Large intestine (tissue), 3 donors: ENCODE measurements around the gene ADIPOQ. TPM values are rescaled to one million over a fixed set of nuclear protein-coding genes. Genes with fewer than 3 reads are reported as not detected.
"Not testable (repeated sequence)": the region's sequence is repeated elsewhere in the genome, so short reads cannot be mapped to it uniquely, and the experiment has no call there.

Source experiments
- DNase-seq, 2 donors: peaks; one replicate each; pipeline versions ENCODE4 v3.0.0 to v3.0.0-alpha.2; 2013
- H3K27ac ChIP-seq: one replicate; pipeline ENCODE4 v1.5.1; 2013; ENCODE audit warnings: low read length
- H3K27me3 ChIP-seq: 2 replicates; pipeline ENCODE4 v1.6.1; 2013; ENCODE audit warnings: low read length; ENCODE audit not compliant: control insufficient read depth, insufficient read depth
- H3K36me3 ChIP-seq: 2 replicates; pipeline ENCODE4 v1.6.1; 2013; ENCODE audit warnings: low read length; ENCODE audit not compliant: control insufficient read depth, insufficient read depth
- H3K4me1 ChIP-seq: one replicate; pipeline ENCODE4 v1.6.1; 2013; ENCODE audit warnings: low read length; ENCODE audit not compliant: control insufficient read depth, insufficient read depth
- H3K4me3 ChIP-seq: one replicate; pipeline ENCODE4 v1.5.1; 2013; ENCODE audit warnings: low read length
- H3K9me3 ChIP-seq: one replicate; pipeline ENCODE4 v1.6.1; 2013; ENCODE audit warnings: mild to moderate bottlenecking, low read depth, low read length, moderate library complexity; ENCODE audit not compliant: control insufficient read depth
- WGBS: methylation state at CpG from one replicate; pipeline ENCODE4 v1.1.5; 2013; ENCODE audit warnings: low lambda C conversion rate; ENCODE audit not compliant: insufficient coverage; 5-methylcytosine and 5-hydroxymethylcytosine counted together
- polyA plus RNA-seq: library from polyadenylated mRNA; unstranded; fragments of 120-200 nt; gene quantifications from one replicate; pipeline ENCODE4 v1.2.1, GENCODE V29; 2013

Gene ADIPOQ
- polyA plus RNA-seq, 1 donor = not detected

DNA sequence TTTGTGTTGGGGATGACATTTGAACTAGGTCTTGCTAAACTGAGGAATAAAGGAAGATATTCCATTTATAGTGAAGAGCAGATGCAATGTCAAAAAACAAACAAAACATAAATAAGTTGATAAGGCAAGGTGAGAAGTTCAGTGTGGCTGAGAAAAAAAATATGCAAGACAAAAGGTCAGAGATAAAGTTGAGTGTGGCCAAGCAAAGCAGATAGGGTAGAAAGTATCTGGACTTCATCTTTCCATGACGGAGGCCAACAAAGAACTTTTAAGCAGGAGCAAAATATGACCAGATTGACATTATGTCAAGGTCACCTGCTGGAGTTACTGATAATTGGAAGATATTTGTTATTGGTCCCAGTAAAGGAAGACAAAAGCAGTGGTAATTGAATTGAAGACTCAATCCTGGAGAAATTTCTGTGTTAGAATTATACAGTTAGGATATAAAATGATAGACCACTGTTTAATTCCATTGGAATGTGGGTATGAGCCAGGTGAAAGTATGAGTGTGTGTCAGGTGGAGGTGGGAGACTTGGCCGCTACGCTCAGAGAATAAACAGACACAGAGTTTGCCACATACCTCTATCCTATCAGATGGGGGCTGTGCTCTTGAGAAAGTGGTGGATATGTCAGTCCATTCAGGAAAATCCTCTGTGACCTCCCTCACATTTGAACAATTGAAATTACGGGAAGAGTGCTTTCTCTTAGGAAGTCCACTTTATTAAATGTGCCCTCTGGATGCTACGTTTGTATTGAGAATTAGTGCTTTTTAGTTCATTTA, 28.1 kb downstream of the ADIPOQ start:
- no peaks in the 10 kb centered on the region for H3K27me3 ChIP-seq
- H3K27ac ChIP-seq = no peak overlapping the region
- no peak overlapping the region for H3K4me3 ChIP-seq
- peaks cover 4% of the 10 kb centered on the region for H3K9me3 ChIP-seq
- H3K36me3 ChIP-seq = no peaks in the 10 kb centered on the region
- WGBS = 40% methylated on average over 1 of the region's 5 CpGs
- no peaks in the 10 kb centered on the region for H3K4me1 ChIP-seq
- no peak for DNase-seq

DNA sequence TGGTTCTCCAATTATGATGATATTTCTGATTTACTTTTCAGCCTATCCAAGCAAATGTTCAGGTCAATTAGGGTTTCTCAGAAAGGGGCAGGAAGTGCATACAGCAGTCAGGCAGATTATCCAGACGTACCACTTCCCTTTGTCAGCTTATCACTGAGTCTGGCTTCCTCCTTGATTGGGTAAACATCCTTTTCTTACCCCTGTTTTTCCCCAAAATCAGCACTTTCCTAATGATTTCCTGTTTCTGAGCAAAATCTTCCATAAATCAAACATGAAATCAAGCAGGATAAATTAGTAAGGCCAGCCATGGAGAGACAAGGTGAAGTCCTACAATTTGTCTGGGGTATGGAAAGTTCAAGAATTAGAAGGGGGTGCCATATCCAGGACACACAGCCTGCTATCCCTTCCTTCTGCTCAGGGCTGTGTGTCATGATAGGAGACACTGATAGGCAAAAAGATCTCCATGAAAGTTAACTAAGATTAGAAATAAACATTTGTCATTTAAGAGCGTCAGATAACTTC, 29.0 kb downstream of the ADIPOQ start:
- peaks cover 4% of the 10 kb centered on the region for H3K9me3 ChIP-seq
- H3K4me3 ChIP-seq = no peak overlapping the region
- no peak for DNase-seq
- no peaks in the 10 kb centered on the region for H3K27me3 ChIP-seq
- no peak overlapping the region for H3K27ac ChIP-seq
- WGBS = 45% methylated on average over 2 of the region's 2 CpGs
- no peaks in the 10 kb centered on the region for H3K36me3 ChIP-seq
- H3K4me1 ChIP-seq = no peaks in the 10 kb centered on the region

DNA sequence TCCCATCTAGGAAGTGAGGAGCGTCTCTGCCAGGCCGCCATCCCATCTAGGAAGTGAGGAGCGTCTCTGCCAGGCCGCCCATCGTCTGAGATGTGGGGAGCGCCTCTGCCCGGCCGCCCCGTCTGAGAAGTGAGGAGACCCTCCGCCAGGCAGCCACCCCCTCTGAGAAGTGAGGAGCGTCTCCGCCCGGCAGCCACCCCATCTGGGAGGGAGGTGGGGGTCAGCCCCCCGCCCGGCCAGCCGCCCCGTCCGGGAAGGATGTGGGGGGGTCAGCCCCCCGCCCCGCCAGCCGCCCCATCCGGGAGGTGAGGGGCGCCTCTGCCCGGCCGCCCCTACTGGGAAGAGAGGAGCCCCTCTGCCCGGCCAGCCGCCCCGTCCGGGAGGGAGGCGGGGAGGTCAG, 31.3 kb downstream of the ADIPOQ start:
- H3K27ac ChIP-seq, H3K9me3 ChIP-seq, H3K27me3 ChIP-seq, DNase-seq, H3K4me3 ChIP-seq, H3K36me3 ChIP-seq, H3K4me1 ChIP-seq: not testable (repeated sequence)
- WGBS = no CpG with 5 or more reads among the region's 30 CpGs

DNA sequence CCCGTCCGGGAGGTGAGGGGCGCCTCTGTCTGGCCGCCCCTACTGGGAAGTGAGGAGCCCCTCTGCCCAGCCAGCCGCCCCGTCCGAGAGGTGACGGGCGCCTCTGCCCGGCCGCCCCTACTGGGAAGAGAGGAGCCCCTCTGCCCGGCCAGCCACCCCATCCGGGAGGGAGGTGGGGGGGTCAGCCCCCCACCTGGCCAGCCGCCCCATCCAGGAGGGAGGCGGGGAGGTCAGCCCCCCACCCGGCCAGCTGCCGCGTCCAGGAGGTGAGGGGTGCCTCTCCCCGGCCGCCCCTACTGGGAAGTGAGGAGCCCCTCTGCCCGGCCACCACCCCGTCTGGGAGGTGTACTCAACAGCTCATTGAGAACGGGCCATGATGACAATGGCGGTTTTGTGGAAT, 31.7 kb downstream of the ADIPOQ start:
- not testable (repeated sequence) for H3K36me3 ChIP-seq, H3K4me3 ChIP-seq, H3K9me3 ChIP-seq, H3K27me3 ChIP-seq, H3K4me1 ChIP-seq, DNase-seq, H3K27ac ChIP-seq
- no CpG with 5 or more reads among the region's 24 CpGs for WGBS

DNA sequence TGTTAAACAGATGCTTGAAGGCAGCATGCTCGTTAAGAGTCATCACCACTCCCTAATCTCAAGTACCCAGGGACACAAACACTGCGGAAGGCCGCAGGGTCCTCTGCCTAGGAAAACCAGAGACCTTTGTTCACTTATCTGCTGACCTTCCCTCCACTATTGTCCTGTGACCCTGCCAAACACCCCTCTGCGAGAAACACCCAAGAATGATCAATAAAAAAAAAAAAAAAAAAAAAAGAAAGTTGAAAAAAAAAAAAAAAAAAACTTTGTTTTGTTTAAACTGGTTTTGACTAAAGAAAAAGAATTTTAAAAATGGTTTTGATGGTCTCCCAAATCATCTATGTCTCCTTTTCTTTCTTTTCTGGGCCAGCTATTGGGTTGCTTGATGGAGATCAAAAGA, 32.3 kb downstream of the ADIPOQ start:
- not testable (repeated sequence) for H3K4me1 ChIP-seq, H3K27ac ChIP-seq, H3K4me3 ChIP-seq, H3K27me3 ChIP-seq, H3K36me3 ChIP-seq, H3K9me3 ChIP-seq, DNase-seq
- WGBS = no CpG with 5 or more reads among the region's 4 CpGs

DNA sequence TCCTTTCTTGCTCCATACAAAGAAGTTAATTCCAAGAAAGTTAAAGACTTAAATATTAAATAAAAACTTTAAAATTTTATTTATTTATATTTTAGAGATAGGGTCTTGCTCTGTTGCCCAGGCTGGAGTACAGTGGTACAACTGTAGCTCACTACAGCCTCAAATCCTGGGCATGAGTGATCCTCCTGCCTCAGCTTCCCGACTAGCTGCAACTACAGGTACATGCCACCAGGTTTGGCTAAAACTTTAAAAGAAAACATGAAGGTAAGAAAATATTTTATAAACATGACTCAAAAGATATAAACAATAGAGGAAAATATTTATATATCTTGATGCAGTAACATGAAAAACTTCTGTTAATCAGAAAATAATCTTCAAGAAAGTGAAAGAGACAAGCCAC, 33.2 kb downstream of the ADIPOQ start:
- no peak for DNase-seq
- Histone ChIP-seq H3K4me1 (no peaks in the 10 kb centered on the region), H3K27ac (no peak overlapping the region), H3K4me3 (no peak overlapping the region), H3K9me3 (peaks cover 4% of the 10 kb centered on the region), H3K36me3 (no peaks in the 10 kb centered on the region), H3K27me3 (no peaks in the 10 kb centered on the region)
- WGBS = no CpG with 5 or more reads among the region's 1 CpG

DNA sequence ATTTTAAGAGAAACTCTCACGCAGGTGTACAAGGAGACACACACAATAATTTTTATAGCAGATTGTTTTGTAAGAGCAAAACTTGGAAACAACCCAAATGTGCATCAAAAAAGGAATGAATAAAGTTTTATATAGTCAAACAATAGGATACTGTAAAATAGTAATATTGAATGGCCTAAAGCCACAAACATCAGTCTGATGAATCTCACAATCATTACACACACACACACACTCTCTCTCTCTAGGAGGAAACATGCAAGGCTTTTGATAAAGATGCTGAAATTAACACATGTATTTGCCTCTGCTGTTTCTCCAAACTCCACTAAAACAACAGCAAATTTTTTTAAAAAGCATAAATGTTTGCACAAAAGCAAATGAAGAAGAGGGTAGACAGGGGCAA, 37.3 kb downstream of the ADIPOQ start:
- WGBS = no CpG with 5 or more reads among the region's 1 CpG
- Histone ChIP-seq H3K4me3 (no peak overlapping the region), H3K27ac (no peak overlapping the region), H3K36me3 (no peaks in the 10 kb centered on the region), H3K9me3 (no peaks in the 10 kb centered on the region), H3K27me3 (no peaks in the 10 kb centered on the region), H3K4me1 (no peaks in the 10 kb centered on the region)
- no peak for DNase-seq

DNA sequence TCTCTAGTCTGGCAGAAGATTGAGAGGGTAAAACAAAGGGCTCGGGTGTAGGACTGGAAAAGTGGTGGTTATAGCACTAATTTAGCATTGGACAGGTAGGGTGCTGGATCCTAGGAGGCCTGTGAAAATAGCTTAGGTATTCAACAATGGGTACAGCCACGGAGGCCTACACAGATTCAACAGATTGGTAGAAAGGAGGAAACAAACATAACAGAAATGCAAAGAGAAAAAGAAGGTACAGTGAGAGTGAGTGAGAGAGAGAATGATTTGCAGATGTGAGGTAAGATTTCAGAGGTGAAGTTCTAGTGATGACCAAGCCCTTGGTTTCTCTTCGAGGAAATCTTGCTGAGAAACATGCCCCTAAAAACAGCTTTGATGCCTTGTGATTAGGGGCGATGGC, 37.9 kb downstream of the ADIPOQ start:
- no peak overlapping the region for H3K4me3 ChIP-seq

DNA sequence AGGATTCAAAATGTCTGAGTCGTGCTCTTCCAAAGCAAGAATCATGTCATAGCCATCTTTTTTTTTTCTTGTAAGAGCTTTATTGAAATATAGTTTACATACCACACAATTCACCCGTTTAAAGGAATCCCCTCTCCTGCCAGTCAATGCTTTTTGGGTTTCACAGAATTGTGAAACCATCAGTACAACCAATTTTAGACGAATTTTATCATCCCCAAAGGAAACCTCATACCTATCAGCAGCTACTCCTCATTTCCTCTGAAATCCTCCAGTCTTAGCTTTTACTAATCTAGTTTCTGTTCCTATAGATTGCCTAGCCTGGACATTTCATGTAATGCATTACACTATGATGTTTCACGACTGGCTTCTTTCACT, 39.6 kb downstream of the ADIPOQ start:
- 82% methylated on average over 3 of the region's 4 CpGs for WGBS
- no peak for DNase-seq
- H3K27ac ChIP-seq = no peak overlapping the region

More for the DNA sequence above, 37.9 kb downstream of the ADIPOQ start:
- Histone ChIP-seq H3K27me3 (no peaks in the 10 kb centered on the region), H3K27ac (no peak overlapping the region), H3K36me3 (no peaks in the 10 kb centered on the region), H3K9me3 (no peaks in the 10 kb centered on the region), H3K4me1 (no peaks in the 10 kb centered on the region)
- no peak for DNase-seq
- WGBS = no CpG with 5 or more reads among the region's 4 CpGs

DNA sequence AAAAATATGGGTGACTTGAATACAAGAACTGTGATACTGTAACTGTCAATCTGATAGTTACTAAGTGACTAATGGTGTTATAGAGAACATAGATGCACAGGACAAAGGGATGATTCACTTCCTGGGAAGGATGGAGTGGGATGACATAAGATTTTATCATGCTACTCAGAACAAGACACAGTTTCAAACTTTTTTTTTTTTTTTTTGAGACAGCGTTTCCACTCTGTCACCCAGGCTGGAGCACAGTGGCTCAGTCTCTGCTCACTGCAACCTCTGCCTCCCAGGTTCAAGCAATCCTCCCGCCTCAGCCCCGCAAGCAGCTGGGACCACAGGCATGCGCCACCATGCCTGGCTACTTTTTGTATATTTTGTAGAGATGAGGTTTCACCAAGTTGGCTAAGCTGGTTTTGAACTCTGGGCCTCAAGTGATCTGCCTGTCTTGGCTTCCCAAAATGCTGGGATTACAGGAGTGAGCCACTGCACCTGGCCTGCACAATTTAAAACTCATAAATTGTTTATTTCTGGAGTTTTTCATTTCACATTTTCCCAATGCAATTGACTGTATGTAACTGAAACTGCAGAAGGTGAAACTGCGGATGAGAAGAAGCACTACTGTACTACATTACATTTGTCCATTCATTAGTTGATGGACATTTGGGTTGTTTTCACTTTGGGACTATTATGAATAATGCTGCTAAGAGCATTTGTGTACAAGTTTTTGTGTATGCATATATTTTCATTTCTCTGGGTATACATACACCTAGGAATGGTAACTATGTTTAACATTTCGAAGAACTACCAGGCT, 40.6 kb downstream of the ADIPOQ start:
- H3K9me3 ChIP-seq = no peaks in the 10 kb centered on the region
- 100% methylated on average over 2 of the region's 6 CpGs for WGBS
- H3K4me1 ChIP-seq = no peaks in the 10 kb centered on the region

More for the DNA sequence above, 39.6 kb downstream of the ADIPOQ start:
- Histone ChIP-seq H3K4me3 (no peak overlapping the region), H3K9me3 (no peaks in the 10 kb centered on the region), H3K4me1 (no peaks in the 10 kb centered on the region), H3K36me3 (no peaks in the 10 kb centered on the region), H3K27me3 (no peaks in the 10 kb centered on the region)

More for the DNA sequence above, 40.6 kb downstream of the ADIPOQ start:
- no peak overlapping the region for H3K27ac ChIP-seq
- DNase-seq = no peak
- no peaks in the 10 kb centered on the region for H3K27me3 ChIP-seq
- no peaks in the 10 kb centered on the region for H3K36me3 ChIP-seq
- H3K4me3 ChIP-seq = no peak overlapping the region
